Measurements from ENCODE around the gene NUP54.

Gene NUP54

DNA sequence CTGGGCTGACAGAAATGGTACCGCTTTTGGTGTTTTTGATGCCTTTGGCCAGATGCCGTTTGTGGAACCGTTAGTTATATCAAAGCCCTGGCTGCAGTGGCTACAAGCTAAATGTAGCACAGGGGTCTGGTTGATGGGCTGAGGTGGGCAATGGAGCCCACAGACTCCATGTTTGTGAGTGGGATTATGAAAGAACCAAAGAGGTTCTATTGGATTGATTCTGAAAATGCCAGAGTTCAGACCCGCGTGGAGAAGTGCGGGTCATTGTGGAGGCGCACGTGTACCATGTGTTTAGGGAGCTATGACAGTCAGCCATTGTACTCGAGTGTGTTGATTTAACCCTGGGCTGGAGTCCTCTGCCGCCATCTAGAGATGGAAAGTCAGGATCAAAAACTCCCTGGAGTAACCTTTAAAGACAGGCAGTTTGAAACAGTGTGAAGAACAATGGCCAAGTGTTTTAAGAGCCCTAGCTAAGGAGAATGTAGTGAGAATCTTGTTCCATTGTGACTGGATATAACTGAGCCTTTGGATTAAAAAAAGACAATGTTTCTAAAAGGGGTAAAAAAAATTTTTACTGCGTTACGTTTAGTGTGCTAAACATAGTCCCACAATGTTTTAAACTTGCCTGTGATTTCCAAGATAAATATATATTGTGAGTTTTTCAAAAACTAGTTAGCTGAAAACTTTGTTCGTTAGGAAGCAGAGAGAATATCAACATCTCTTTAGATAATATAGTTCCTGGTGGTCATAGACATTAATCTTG, 61.0 kb downstream of the NUP54 start:
- in situ Hi-C loops (cut with MboI; ENCODE audit: low sequenced_read_pairs, unreplicated experiment), result no loop called here
- no peak for TF ChIP-seq CTCF (IDR thresholded peaks at IDR 0.05; ENCODE audit: borderline replicate concordance, control extremely low read depth, extremely low read depth, insufficient read depth, missing control alignments)
- peak; percentile 43 for DNase-seq (ENCODE audit: low spot score)

- in situ Hi-C loops (cut with MboI; ENCODE audit: low sequenced_read_pairs, unreplicated experiment), result no loop called here
- no peak for DNase-seq (ENCODE audit: low spot score)
- TF ChIP-seq CTCF (IDR thresholded peaks at IDR 0.05; ENCODE audit: borderline replicate concordance, control extremely low read depth, extremely low read depth, insufficient read depth, missing control alignments), result no peak
These were observed 63.7 kb downstream of the NUP54 start for GRCh38 chr4:76084542-76084941.

DNA sequence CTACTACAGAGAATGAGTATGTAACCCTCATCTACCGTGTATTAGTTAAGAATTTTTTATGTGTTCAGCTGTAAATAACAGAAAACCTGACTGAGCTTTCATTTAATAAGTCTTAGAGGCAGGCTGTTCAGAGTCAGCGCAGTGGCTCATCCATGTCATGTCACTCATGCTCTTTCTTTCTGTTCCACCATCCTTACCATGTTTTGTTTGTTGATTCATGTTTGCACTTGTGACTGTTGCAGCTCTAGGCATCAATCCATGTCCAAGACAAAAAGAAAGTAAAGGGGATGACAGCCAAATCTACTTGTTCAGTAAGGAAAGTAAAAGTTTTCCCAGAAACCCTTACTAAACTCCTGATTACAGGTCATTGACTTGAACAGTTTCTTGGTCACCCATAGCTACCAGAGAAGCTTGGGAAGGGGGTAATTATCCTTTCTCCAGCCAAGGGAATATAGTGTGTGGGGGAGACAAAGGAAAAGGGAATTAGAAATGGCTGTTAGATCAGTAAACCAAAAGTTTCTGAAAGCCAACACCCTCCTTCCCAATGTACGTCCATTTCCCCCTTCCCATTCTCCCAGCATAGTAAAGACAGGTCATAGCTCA, 64.7 kb downstream of the NUP54 start:
- in situ Hi-C loops (cut with MboI; ENCODE audit: low sequenced_read_pairs, unreplicated experiment), result no loop called here
- no peak for DNase-seq (ENCODE audit: low spot score)
- no peak for TF ChIP-seq CTCF (IDR thresholded peaks at IDR 0.05; ENCODE audit: borderline replicate concordance, control extremely low read depth, extremely low read depth, insufficient read depth, missing control alignments)

DNA sequence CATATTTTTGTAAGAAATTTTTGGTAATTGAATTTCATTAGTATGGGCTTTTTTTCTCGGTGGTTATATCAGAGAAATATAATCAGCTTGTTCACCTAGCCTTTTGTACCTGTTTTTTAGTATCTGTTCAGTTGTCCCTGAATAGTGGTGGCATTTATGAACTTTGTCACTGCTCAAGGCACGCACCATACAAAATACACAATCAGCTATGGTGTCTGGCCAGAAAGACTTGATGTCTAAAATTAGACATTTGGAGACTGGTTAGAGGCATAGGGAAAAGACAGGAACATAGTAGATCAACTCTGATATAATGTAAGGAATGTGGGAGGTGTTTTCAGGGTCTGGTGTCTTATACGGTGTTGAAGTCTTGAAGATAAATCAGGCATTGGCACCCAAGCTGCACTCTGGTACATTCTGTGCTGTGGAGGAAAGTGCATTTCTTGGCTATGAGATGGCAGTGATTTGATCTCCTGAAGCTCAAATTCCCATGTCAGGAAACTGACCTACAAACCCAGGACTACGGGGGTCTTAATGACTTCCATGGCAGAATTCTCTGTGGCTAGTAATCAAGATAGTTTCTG, 70.1 kb downstream of the NUP54 start:
- no peak for TF ChIP-seq CTCF (IDR thresholded peaks at IDR 0.05; ENCODE audit: borderline replicate concordance, control extremely low read depth, extremely low read depth, insufficient read depth, missing control alignments)
- in situ Hi-C loops (cut with MboI; ENCODE audit: low sequenced_read_pairs, unreplicated experiment), result no loop called here
- DNase-seq (ENCODE audit: low spot score), result no peak

DNA sequence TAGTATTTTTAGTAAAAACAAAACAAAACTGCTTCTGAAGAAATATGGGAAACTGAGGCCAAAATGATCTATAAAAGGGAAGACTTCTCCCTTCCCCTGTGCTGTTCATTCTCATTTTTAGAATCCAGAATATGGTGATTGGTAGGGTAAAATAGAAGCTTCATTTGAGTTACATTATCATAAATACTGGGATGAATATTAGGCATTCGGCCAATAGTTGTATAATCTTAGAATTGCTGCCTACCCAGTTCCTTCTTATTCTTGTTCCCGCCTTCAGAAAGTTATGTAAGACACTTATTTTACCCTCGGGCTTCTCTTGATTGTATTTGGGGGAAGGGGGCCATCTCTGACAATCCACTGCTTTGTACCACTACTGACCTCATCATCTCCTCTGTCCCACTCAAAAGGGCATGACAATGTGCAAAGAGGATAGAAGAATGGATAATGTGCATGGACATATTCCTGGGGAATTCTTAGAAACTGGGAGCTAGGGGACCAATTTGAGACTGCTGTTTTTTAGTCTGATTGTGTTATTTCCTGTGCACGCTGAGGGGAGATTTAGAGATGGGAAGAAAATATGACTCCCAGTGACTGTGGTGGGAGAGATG, 73.1 kb downstream of the NUP54 start:
- no peak for TF ChIP-seq CTCF (IDR thresholded peaks at IDR 0.05; ENCODE audit: borderline replicate concordance, control extremely low read depth, extremely low read depth, insufficient read depth, missing control alignments)
- in situ Hi-C loops (cut with MboI; ENCODE audit: low sequenced_read_pairs, unreplicated experiment), result no loop called here

GRCh38 chr4:76074468-76074867, 73.7 kb downstream of the NUP54 start, which contains the start of gene ART3:
TSS of gene ART3 (plus strand) at chr4:76074709. CDS start at chr4:76075890, 1,181 bp downstream.
- in situ Hi-C loops (cut with MboI; ENCODE audit: low sequenced_read_pairs, unreplicated experiment), result no loop called here
- TF ChIP-seq CTCF (IDR thresholded peaks at IDR 0.05; ENCODE audit: borderline replicate concordance, control extremely low read depth, extremely low read depth, insufficient read depth, missing control alignments), result no peak
- DNase-seq (ENCODE audit: low spot score), result no peak

More for the DNA sequence above, 73.1 kb downstream of the NUP54 start:
- DNase-seq (ENCODE audit: low spot score), result no peak

Measured in GM13976 (cell line).